HCT116 (cell line): ENCODE data around the gene TERT. TPM values are rescaled to one million over a fixed set of nuclear protein-coding genes. Genes with fewer than 3 reads are reported as not detected.
"Not testable (repeated sequence)": the region's sequence is repeated elsewhere in the genome, so short reads cannot be mapped to it uniquely, and the experiment has no call there.

Source experiments
- ATAC-seq: fragments of 200-7000 bp; cut with Tn5 transposase; 2 replicates; pipeline ENCODE4 v1.9.1; 2020; ENCODE audit warnings: mild to moderate bottlenecking, moderate library complexity
- BruUV-seq: library from RNA; stranded (reverse); fragments of 400-500 nt; replicated peaks from 2 replicates; lab custom pipeline; 2021; lab: Mats Ljungman, UMichigan
- CTCF ChIA-PET: fragments of 300-600 bp; sonication (Branson Sonifier 250); formaldehyde crosslinking; loops from one replicate; lab custom pipeline; 2021; ENCODE audit warnings: antibody characterized with exemption; lab: Charles Lee
- POLR2A ChIA-PET: fragments of 300-600, 350-600 bp; sonication (Branson Sonifier 250); formaldehyde crosslinking; loops from one replicate; lab custom pipeline; 2021; ENCODE audit warnings: antibody characterized with exemption; lab: Charles Lee
- RAD21 ChIA-PET, 2 experiments: fragments of 300-600 bp; sonication (Branson Sonifier 250); formaldehyde crosslinking; loops; one replicate each; lab custom pipeline; 2023; ENCODE audit warnings: low total read pairs in 2 of 2; ENCODE audit not compliant: uncharacterized antibody in 2 of 2, unreplicated experiment in 2 of 2, low non-redundant PET in 1 of 2; lab: Charles Lee
- DNase-seq: peaks from one replicate; pipeline ENCODE4 v3.0.0-alpha.2; 2010; ENCODE audit warnings: low read depth, low spot score
- H2AFZ ChIP-seq: fragments of 200-600 bp; shearing (Covaris generic), sonication (generic); 2 replicates; pipeline ENCODE4 v1.6.1; 2017; ENCODE audit warnings: low read depth, mixed run types, mixed read lengths, antibody characterized with exemption, low read length; ENCODE audit not compliant: poor library complexity, severe bottlenecking
- H3K27ac ChIP-seq: 2 replicates; pipeline ENCODE4 v1.5.1; 2012; ENCODE audit warnings: low read depth, low read length
- H3K27me3 ChIP-seq: fragments of 200-600 bp; sonication (generic); 2 replicates; pipeline ENCODE4 v1.6.1; 2016; ENCODE audit warnings: mixed run types, low read length, mixed read lengths; ENCODE audit not compliant: insufficient read depth
- H3K36me3 ChIP-seq, 2 experiments: fragments of 200-500 bp in 1 of 2; fragments of 200-600 bp in 1 of 2; sonication (Bioruptor generic) in 1 of 2; sonication (generic) in 1 of 2; 2 replicates each; pipeline versions ENCODE4 v1.5.1 to v1.6.1; 2014 to 2016; ENCODE audit warnings: low read length in 2 of 2, inconsistent platforms in 1 of 2, mixed read lengths in 1 of 2, mixed run types in 1 of 2; ENCODE audit not compliant: insufficient read depth in 2 of 2, control insufficient read depth in 1 of 2
- H3K4me1 ChIP-seq, 2 experiments: fragments of 200-600 bp in 1 of 2; sonication (generic) in 1 of 2; 2 replicates each; pipeline versions ENCODE4 v1.5.1 to v1.6.1; 2012 to 2017; ENCODE audit warnings: low read length in 2 of 2, inconsistent platforms in 1 of 2, mild to moderate bottlenecking in 1 of 2, mixed read lengths in 1 of 2, mixed run types in 1 of 2, moderate library complexity in 1 of 2; ENCODE audit not compliant: insufficient read depth in 2 of 2, control insufficient read depth in 1 of 2
- H3K4me2 ChIP-seq: fragments of 200-600 bp; sonication (generic); 2 replicates; pipeline ENCODE4 v1.6.1; 2017; ENCODE audit warnings: mixed run types, low read length, mixed read lengths
- H3K4me3 ChIP-seq, 2 experiments: fragments of 200-600 bp in 1 of 2; sonication (generic) in 1 of 2; replicated peaks in 1 of 2; 2 replicates each; pipeline ENCODE4 v1.5.1; 2011 to 2016; ENCODE audit warnings: low read length in 2 of 2, control low read depth in 1 of 2, low read depth in 1 of 2, mild to moderate bottlenecking in 1 of 2, mixed read lengths in 1 of 2, mixed run types in 1 of 2
- H3K79me2 ChIP-seq: fragments of 200-600 bp; sonication (generic); 2 replicates; pipeline ENCODE4 v1.6.1; 2017; ENCODE audit warnings: mild to moderate bottlenecking, mixed run types, low read length, moderate library complexity, mixed read lengths; ENCODE audit not compliant: insufficient read depth
- H3K9ac ChIP-seq: fragments of 200-600 bp; sonication (generic); 2 replicates; pipeline ENCODE4 v1.6.1; 2016; ENCODE audit warnings: low read length, mixed read lengths
- H3K9me2 ChIP-seq: fragments of 200-600 bp; sonication (generic), shearing (Covaris generic); 2 replicates; pipeline ENCODE4 v1.6.1; 2017; ENCODE audit warnings: mixed run types, mild to moderate bottlenecking, moderate library complexity; ENCODE audit not compliant: insufficient read depth
- H3K9me3 ChIP-seq, 2 experiments: fragments of 200-500 bp in 1 of 2; fragments of 200-600 bp in 1 of 2; sonication (Bioruptor generic) in 1 of 2; sonication (generic) in 1 of 2; 2 replicates each; pipeline ENCODE4 v1.6.1; 2014 to 2017; ENCODE audit warnings: low read length in 2 of 2, mixed read lengths in 2 of 2, inconsistent platforms in 1 of 2, low read depth in 1 of 2, mild to moderate bottlenecking in 1 of 2, mixed run types in 1 of 2, moderate library complexity in 1 of 2; ENCODE audit not compliant: control insufficient read depth in 1 of 2, insufficient read depth in 1 of 2
- H4K20me1 ChIP-seq: fragments of 200-600 bp; sonication (generic), shearing (Covaris generic); 2 replicates; pipeline ENCODE4 v1.6.1; 2017; ENCODE audit warnings: mixed run types, mild to moderate bottlenecking, moderate library complexity; ENCODE audit not compliant: insufficient read depth
- ATF3 ChIP-seq: IDR thresholded peaks from 2 replicates; pipeline ENCODE4 v1.6.1; 2012
- CEBPB ChIP-seq: IDR thresholded peaks from 2 replicates; pipeline ENCODE4 v1.6.1; 2012; ENCODE audit warnings: low read depth
- YY1 ChIP-seq: IDR thresholded peaks from 2 replicates; pipeline ENCODE4 v1.6.1; 2011; ENCODE audit warnings: low read length, low read depth, moderate library complexity, mild to moderate bottlenecking; ENCODE audit not compliant: insufficient replicate concordance; ENCODE audit errors: extremely low read depth
- ZBTB33 ChIP-seq: IDR thresholded peaks from 2 replicates; pipeline ENCODE4 v1.6.1; 2011; ENCODE audit warnings: mild to moderate bottlenecking, low read length, moderate library complexity; ENCODE audit not compliant: insufficient replicate concordance; ENCODE audit errors: extremely low read depth
- intact Hi-C: fragments of 100-400 bp; cut with micrococcal nuclease; formaldehyde crosslinking; loops from 2 replicates; pipeline ENCODE4 v1.10.0; 2022
- total RNA-seq: library from RNA; stranded (reverse); gene quantifications from one replicate; pipeline ENCODE4 v1.2.1, GENCODE V29; 2021; ENCODE audit not compliant: unreplicated experiment

The TERT gene
- total RNA-seq, 1 experiment from 2014 or later: 6.9 TPM

GRCh38 chr5:1229822-1230221, 65.0 kb downstream of the TERT start:
- Histone ChIP-seq H3K27ac (no peak overlapping the region), H3K9ac (no peak overlapping the region), H4K20me1 (no peaks in the 10 kb centered on the region), H3K79me2 (no peaks in the 10 kb centered on the region), H3K4me3 (no peak overlapping the region), H3K4me1 (peaks cover 0 to 3% of the 10 kb centered on the region in 2 experiments; a peak in 2 of 4 replicates), H3K4me2 (no peak overlapping the region), H3K36me3 (no peaks in the 10 kb centered on the region), H2AFZ (no peak overlapping the region), H3K27me3 (no peaks in the 10 kb centered on the region), H3K9me2 (no peaks in the 10 kb centered on the region), H3K9me3 (no peaks in the 10 kb centered on the region)
- ATAC-seq: no peak
- intact Hi-C loops: no loop called here
- POLR2A ChIA-PET: no interaction called here
- TF ChIP-seq ZBTB33 (no peak), CEBPB (no peak), ATF3 (no peak), YY1 (no peak)
- RAD21 ChIA-PET: no interaction called here
- CTCF ChIA-PET: no interaction called here
- no peak for DNase-seq
- no TSS peak for BruUV-seq

DNA sequence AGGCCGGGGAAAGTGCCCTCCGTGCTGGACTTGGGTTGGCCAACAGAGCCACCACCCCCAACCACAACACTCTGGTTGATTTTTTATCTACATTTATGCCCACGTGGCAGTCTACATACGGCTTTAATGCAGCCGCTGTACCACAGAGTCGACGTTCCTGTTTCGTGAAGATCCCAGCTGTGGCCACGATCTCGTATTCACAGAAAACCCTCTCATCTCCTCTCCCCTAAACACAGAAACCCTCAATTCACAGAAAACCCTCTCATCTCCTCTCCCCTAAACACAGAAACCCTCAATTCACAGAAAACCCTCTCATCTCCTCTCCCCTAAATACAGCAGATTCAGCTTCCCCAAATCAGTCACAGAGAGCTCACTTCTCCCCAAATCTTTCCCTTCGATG, 65.8 kb downstream of the TERT start:
- H3K4me2 ChIP-seq, H3K27me3 ChIP-seq, intact Hi-C loops, H3K36me3 ChIP-seq, H4K20me1 ChIP-seq, H2AFZ ChIP-seq, CTCF ChIA-PET, POLR2A ChIA-PET, DNase-seq, H3K9me3 ChIP-seq, H3K9me2 ChIP-seq, H3K27ac ChIP-seq, H3K4me1 ChIP-seq, H3K9ac ChIP-seq, BruUV-seq, RAD21 ChIA-PET, H3K79me2 ChIP-seq, H3K4me3 ChIP-seq, ATAC-seq: not testable (repeated sequence)
